GM10847 (cell line): ENCODE data around the gene POGK.

ENCODE experiments used
- POLR2A ChIP-seq: IDR thresholded peaks from 2 replicates; pipeline ENCODE4 v1.6.1; 2011; ENCODE audit not compliant: insufficient read length; ENCODE audit errors: extremely low read depth

Gene POGK

DNA sequence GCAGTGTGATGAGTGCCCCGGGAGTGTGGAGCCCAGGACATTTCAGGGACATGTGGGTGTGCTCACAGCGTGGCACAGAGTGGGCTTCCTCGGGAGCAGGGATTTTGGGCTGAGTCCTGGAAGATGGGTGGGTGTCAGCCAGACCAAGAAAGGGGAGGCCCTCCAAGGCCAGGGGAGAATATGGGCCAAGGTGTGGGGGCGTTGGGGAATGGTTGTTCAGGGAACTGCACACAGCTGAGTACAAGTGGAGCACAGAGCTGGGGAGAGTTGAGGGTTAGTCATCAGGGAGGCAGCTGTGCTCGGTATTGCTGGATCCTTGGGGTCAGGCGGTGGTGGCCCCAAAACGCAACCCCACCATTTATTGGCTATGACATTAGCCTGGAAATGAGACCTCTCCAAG, 5.5 kb downstream of the POGK start:
- no peak for TF ChIP-seq POLR2A

DNA sequence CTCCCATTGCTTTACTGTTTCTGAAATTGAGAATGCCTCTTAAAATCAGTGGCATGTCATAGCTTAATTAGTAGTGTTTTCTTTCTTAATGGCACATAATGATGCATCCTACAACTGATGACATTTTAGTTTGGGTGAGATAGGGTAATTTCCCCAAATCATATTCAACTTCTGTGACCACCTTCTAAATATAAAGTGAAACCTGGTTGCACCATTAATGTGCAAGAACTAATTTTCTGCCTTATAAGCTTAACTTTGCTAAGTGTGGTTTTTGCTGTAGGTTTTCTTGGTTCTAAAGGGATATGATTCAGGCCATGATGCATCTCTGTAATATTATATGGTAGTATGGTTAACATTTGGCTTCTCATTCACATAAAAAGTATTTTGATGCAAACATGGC, 8.9 kb downstream of the POGK start:
- no peak for TF ChIP-seq POLR2A

- no peak for TF ChIP-seq POLR2A
Observed at GRCh38 chr1:166849135-166849534, 9.9 kb downstream of the POGK start.

- no peak for TF ChIP-seq POLR2A
Observed at GRCh38 chr1:166852918-166853317, 13.6 kb downstream of the POGK start.

GRCh38 chr1:166855558-166855957, 16.3 kb downstream of the POGK start:
- TF ChIP-seq POLR2A: no peak

- TF ChIP-seq POLR2A: no peak
Observed at GRCh38 chr1:166857995-166858394, 18.7 kb downstream of the POGK start.

DNA sequence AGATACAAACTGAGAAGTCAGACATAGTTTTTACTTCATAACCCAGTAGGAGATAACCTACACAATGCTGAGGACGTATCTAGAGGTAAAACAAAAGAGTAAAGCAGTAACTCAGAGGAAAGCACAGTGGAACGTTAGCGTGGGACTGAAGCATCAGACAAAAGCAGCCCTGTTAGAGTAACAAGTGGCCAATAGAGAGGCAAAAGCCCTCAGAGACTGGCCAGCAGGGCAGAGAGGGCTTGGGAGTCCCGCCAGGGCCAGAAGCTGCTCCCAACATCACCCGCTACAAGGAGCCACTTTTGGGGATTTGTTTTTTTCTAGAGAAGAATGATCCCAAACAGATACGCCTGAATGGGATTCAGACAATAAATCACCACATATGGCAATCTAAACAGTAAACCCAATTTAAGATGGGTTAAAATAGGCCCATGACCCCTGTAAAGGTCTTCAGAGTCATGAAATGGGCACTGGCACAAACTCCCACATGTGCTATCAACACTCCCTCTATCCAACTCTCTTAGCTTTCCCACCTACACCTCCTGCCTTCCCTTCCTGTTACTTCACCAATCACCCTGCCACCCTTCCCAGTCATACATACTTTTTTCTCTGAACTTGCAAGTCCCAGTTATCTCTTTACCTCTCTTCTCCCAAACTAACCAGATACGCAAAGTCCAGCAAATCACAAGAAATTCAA, 19.6 kb downstream of the POGK start:
- TF ChIP-seq POLR2A: no peak

- no peak for TF ChIP-seq POLR2A
Observed at GRCh38 chr1:166859597-166859996, 20.3 kb downstream of the POGK start.

GRCh38 chr1:166865926-166866325, 26.7 kb downstream of the POGK start:
- no peak for TF ChIP-seq POLR2A

DNA sequence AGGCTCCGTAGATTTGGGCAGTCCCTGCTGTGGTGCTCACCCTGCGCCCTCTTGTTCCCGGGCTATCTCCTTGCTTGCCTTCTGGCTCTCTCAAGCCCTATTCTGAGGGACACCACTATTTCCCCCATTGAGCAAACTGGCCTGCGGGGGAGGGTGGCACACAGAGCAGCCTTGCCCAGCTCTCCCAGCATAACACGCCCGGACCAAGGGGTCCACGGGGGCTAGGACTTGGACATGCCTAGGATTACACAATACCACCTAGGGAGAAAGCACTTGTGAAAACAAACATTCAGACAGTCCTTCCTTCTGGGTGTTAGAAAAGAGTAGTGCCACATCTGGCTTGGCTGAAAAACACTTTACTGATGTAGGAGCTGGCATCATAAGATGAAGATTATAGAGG, 29.4 kb downstream of the POGK start:
- no peak for TF ChIP-seq POLR2A

- TF ChIP-seq POLR2A: no peak
Observed at GRCh38 chr1:166869318-166870099, 30.2 kb downstream of the POGK start.

- no peak for TF ChIP-seq POLR2A
Observed at GRCh38 chr1:166870584-166870983, 31.3 kb downstream of the POGK start.

DNA sequence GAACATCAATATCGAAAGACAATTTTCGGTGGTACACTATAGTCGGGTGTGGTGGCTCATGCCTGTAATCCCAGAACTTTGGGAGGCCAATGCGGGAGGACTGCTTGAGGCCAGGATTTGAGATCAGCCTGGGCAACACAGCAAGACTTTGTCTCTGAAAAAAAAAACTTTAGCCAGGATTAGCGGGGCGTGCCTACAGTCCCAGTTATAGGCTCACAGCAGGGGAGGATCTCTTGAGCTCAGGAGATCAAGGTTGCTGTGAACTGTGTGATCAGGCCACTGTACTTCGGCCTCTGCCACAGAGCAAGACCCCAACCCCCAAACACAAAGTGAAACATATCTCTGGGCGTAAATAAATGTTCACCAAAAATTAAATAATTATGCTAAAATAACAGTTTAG, 35.2 kb downstream of the POGK start:
- TF ChIP-seq POLR2A: no peak

DNA sequence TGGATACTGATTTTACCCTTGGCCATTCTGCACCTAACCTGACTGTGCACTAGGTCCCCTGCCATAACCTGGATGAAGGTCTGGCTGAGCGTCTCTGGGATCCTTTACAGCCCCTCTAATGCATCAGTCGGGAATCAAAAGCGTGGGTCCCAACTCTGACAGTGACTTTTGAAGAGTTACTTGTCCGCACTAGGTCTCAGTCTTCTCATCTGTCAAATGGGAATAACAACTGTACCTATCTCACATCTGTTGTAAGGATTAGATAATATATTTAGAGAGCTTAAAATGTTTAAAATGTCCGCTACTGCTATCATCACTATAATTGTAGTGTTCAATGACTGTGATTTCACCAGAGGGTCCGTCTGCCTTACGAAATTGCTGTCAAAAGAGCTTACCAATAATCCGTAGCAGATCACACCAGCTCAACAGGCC, 36.0 kb downstream of the POGK start:
- no peak for TF ChIP-seq POLR2A

DNA sequence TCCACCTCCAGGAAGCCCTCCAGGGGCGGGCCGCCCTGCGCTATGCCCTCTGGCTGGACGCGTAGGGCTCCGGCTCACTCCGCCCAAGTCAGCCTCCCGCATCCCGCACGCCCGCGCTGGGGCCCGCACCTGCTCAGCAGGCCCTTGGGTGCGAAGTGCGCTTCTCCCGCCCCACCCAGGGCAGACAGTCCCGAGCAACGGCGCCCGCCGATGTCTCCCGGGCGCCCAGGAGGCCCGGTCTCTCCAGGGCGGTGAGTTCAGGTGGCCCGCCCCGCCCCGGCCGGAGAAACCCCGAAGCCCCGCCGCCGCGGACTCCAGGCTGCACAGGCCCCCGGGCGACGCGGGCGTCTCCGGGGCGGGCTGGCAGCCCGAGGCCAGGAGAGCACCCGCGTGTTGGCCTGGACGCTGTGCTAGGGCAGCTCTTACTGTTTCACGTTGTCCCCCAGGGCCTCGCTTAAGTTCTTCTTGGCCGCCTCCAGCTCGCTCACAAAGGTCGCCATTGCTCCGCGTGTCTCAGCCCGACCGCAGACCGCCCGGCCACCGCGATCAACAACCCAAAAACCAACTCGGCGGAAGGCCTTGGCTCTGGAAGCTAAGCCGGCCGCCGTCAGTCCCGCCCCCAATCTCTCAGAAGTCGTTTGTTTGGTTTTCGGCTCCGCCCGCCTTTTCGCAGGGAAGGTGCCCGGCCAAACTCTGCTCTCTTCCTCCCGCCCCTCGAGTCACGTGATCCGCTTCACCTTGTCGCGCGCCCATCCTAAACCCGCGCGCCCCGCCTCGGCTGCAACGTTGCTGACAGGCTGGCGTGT, 36.7 kb downstream of the POGK start, which contains the start of gene TADA1:
TSS of gene TADA1 (minus strand) at position 531 of the 806 bp plus-strand sequence. CDS start at position 500, 31 bp downstream.
- peak; percentile 50 for TF ChIP-seq POLR2A

DNA sequence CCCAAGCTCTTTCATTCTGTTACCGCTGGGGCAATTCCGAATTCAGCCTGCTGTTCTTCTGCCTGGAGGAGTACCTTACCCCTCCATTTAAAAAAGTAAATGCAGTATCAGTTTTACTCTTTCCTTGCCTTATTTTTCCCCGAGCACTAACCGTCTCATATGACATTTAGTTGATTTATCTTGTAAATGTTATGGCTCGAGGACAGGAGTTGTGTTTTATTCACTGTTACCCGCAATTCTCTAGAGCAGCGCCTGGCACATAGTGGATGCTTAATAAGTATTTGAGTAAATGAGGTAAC, 37.2 kb downstream of the POGK start:
- no peak for TF ChIP-seq POLR2A
